ENCODE results near the gene EFCAB6. TPM values are rescaled to one million over a fixed set of nuclear protein-coding genes. Genes with fewer than 3 reads are reported as not detected.

EFCAB6 gene
- total and polyA plus RNA-seq, 12 donors, result 1.6 to 4.8 (median 2.9) TPM

- Histone ChIP-seq H3K27me3 (no peaks in the 10 kb centered on the region), H3K27ac (no peak overlapping the region), H3K4me3 (no peak overlapping the region), H3K36me3 (replicated peaks in 1 of 2) (no peaks in the 10 kb centered on the region), H3K9me3 (replicated peaks in 1 of 3) (no peaks in the 10 kb centered on the region), H3K4me1 (replicated peaks in 1 of 2) (no peaks in the 10 kb centered on the region)
- WGBS, 4 donors, result 67 to 71% (median 69%) methylated on average over 6 to 13 of the region's 13 CpGs
- TF ChIP-seq CTCF (IDR thresholded peaks at IDR 0.05) (no peak), POLR2A (IDR thresholded peaks at IDR 0.05) (no peak)
- intact Hi-C loops (cut with DNase I), result no loop called here
- DNase-seq, result no peak
Observed at GRCh38 chr22:43515902-43516301, 296.2 kb downstream of the EFCAB6 start.

- Histone ChIP-seq H3K27me3 (no peaks in the 10 kb centered on the region), H3K4me1 (replicated peaks in 1 of 2) (no peaks in the 10 kb centered on the region), H3K9me3 (replicated peaks in 1 of 3) (no peaks in the 10 kb centered on the region), H3K27ac (no peak overlapping the region), H3K4me3 (no peak overlapping the region), H3K36me3 (replicated peaks in 1 of 2) (no peaks in the 10 kb centered on the region)
- DNase-seq, result no peak
- WGBS, 4 donors, result 76 to 85% (median 83%) methylated on average over 4 to 8 of the region's 8 CpGs
- intact Hi-C loops (cut with DNase I), result no loop called here
- TF ChIP-seq CTCF (IDR thresholded peaks at IDR 0.05) (no peak), POLR2A (IDR thresholded peaks at IDR 0.05) (no peak)
Observed at GRCh38 chr22:43515411-43515810, 296.7 kb downstream of the EFCAB6 start.

GRCh38 chr22:43514476-43515157 is 297.5 kb downstream of the EFCAB6 start:
- intact Hi-C loops (cut with DNase I), result no loop called here
- 82 to 84% (median 84%) methylated on average over 28 to 31 of the region's 31 CpGs for WGBS, 4 donors
- H3K36me3 ChIP-seq (replicated peaks in 1 of 2), result no peaks in the 10 kb centered on the region
- no peaks in the 10 kb centered on the region for H3K9me3 ChIP-seq (replicated peaks in 1 of 3)
- H3K27ac ChIP-seq, result no peak overlapping the region
- no peak for DNase-seq
- no peak overlapping the region for H3K4me3 ChIP-seq
- H3K27me3 ChIP-seq, result no peaks in the 10 kb centered on the region
- no peaks in the 10 kb centered on the region for H3K4me1 ChIP-seq (replicated peaks in 1 of 2)
- TF ChIP-seq POLR2A (IDR thresholded peaks at IDR 0.05) (no peak), CTCF (IDR thresholded peaks at IDR 0.05) (no peak)

GRCh38 chr22:43512279-43512678 is 299.8 kb downstream of the EFCAB6 start:
- H3K27me3 ChIP-seq, result no peaks in the 10 kb centered on the region
- intact Hi-C loops (cut with DNase I), result no loop called here
- no peak for TF ChIP-seq CTCF (IDR thresholded peaks at IDR 0.05)
- no peak for TF ChIP-seq POLR2A (IDR thresholded peaks at IDR 0.05)
- no peak for DNase-seq
- H3K27ac ChIP-seq, result no peak overlapping the region
- 59 to 84% (median 74%) methylated on average over 4 to 8 of the region's 8 CpGs for WGBS, 4 donors
- no peaks in the 10 kb centered on the region for H3K4me1 ChIP-seq (replicated peaks in 1 of 2)
- H3K36me3 ChIP-seq (replicated peaks in 1 of 2), result no peaks in the 10 kb centered on the region
- H3K9me3 ChIP-seq (replicated peaks in 1 of 3), result no peaks in the 10 kb centered on the region
- H3K4me3 ChIP-seq, result no peak overlapping the region

Data from adrenal gland (tissue), 12 donors.